NOMO-1 (cell line): Measurements from ENCODE around the gene DNAJC2.

Experiments used
- DNase-seq, 2 experiments: peaks; one replicate each; lab custom pipeline; 2025; ENCODE audit not compliant: unreplicated experiment in 2 of 2; lab: John Stamatoyannopoulos, UW

Gene DNAJC2

GRCh38 chr7:103344453-103345149, at the start of gene DNAJC2:
DNAJC2 (minus strand) TSS chr7:103344767; CDS start chr7:103344622, 145 bp downstream.
- DNase-seq = peak; percentile 54 to 69

- no peak for DNase-seq
Measured at GRCh38 chr7:103391976-103392375, 47.4 kb upstream of the DNAJC2 start.

- DNase-seq = no peak
Measured at GRCh38 chr7:103391150-103391549, 46.6 kb upstream of the DNAJC2 start.

- no peak for DNase-seq
Measured at GRCh38 chr7:103389263-103389662, 44.7 kb upstream of the DNAJC2 start.

- no peak for DNase-seq
Measured at GRCh38 chr7:103388469-103389140, 44.0 kb upstream of the DNAJC2 start.

GRCh38 chr7:103387242-103387641, 42.7 kb upstream of the DNAJC2 start:
- no peak for DNase-seq

GRCh38 chr7:103382032-103382402, 37.5 kb upstream of the DNAJC2 start:
- no peak for DNase-seq

GRCh38 chr7:103381280-103382031, 36.9 kb upstream of the DNAJC2 start:
- no peak for DNase-seq

- DNase-seq = no peak
Measured at GRCh38 chr7:103380395-103381191, 36.0 kb upstream of the DNAJC2 start.

- peak in 1 of 2 experiments; percentile 21 for DNase-seq
Measured at GRCh38 chr7:103379270-103379975, 34.9 kb upstream of the DNAJC2 start.

- DNase-seq = no peak
Measured at GRCh38 chr7:103373866-103374643, 29.5 kb upstream of the DNAJC2 start.

GRCh38 chr7:103369432-103369831, 24.9 kb upstream of the DNAJC2 start:
- DNase-seq = no peak

- peak in 1 of 2 experiments; percentile 5 for DNase-seq
Measured at GRCh38 chr7:103349805-103350204, 5.2 kb upstream of the DNAJC2 start.

- DNase-seq = no peak
Measured at GRCh38 chr7:103348959-103349358, 4.4 kb upstream of the DNAJC2 start.

- no peak for DNase-seq
Measured at GRCh38 chr7:103348452-103348851, 3.9 kb upstream of the DNAJC2 start.

- peak; percentile 49 to 56 for DNase-seq
Measured at GRCh38 chr7:103347507-103348267, 3.1 kb upstream of the DNAJC2 start, which contains the start of gene PSMC2. PSMC2 (plus strand) TSS chr7:103347643; CDS start chr7:103347712, 69 bp downstream.

GRCh38 chr7:103346396-103346795, 1.8 kb upstream of the DNAJC2 start:
- DNase-seq = no peak

GRCh38 chr7:103343758-103344452, 662 bp downstream of the DNAJC2 start:
- DNase-seq = peak in 1 of 2 experiments; percentile 6
